AG04449 (cell line): ENCODE data around the gene RTN4R.

ENCODE experiments used
- CTCF ChIA-PET: fragments of 350-600 bp; formaldehyde crosslinking; extraction: SDS; loops from one replicate; lab custom pipeline; 2021; ENCODE audit warnings: antibody characterized with exemption; lab: Yijun Ruan, JAX
- POLR2A ChIA-PET: fragments of 400-600, 350-600 bp; formaldehyde crosslinking; extraction: SDS; loops from one replicate; lab custom pipeline; 2020; ENCODE audit warnings: antibody characterized with exemption, inconsistent platforms; lab: Yijun Ruan, JAX
- DNase-seq: peaks from one replicate; pipeline ENCODE4 v3.0.0-alpha.2; 2010; ENCODE audit warnings: low read depth, low spot score
- H3K4me3 ChIP-seq: 2 replicates; pipeline ENCODE4 v1.5.1; 2011; ENCODE audit warnings: low read depth, mild to moderate bottlenecking, control low read depth, low read length
- CTCF ChIP-seq: IDR thresholded peaks from one replicate; pipeline ENCODE4 v1.5.1; 2011; ENCODE audit warnings: mild to moderate bottlenecking, moderate library complexity, low read length, control low read depth, inconsistent platforms; ENCODE audit not compliant: insufficient read depth; ENCODE audit errors: missing control alignments

The RTN4R gene

GRCh38 chr22:20234760-20235388, 33.2 kb downstream of the RTN4R start:
- no peak overlapping the region for H3K4me3 ChIP-seq
- ChIA-PET CTCF (no interaction called here), POLR2A (no interaction called here)
- TF ChIP-seq CTCF: no peak
- no peak for DNase-seq

GRCh38 chr22:20234314-20234682, 33.8 kb downstream of the RTN4R start:
- no peak for TF ChIP-seq CTCF
- no peak for DNase-seq
- H3K4me3 ChIP-seq: no peak overlapping the region
- CTCF ChIA-PET: no interaction called here
- POLR2A ChIA-PET: no interaction called here

- no peak for DNase-seq
- TF ChIP-seq CTCF: no peak
- ChIA-PET POLR2A (no interaction called here), CTCF (no interaction called here)
- no peak overlapping the region for H3K4me3 ChIP-seq
These were observed 34.5 kb downstream of the RTN4R start for GRCh38 chr22:20233351-20234313.

- no peak for TF ChIP-seq CTCF
- H3K4me3 ChIP-seq: no peak overlapping the region
- no peak for DNase-seq
- ChIA-PET CTCF (no interaction called here), POLR2A (no interaction called here)
These were observed 35.3 kb downstream of the RTN4R start for GRCh38 chr22:20232781-20233180.

- no peak for TF ChIP-seq CTCF
- POLR2A ChIA-PET: no interaction called here
- CTCF ChIA-PET: interaction anchor here (0.7 kb wide), 1 partner anchor 8 kb away, joined by 3 read pairs; no protein-coding TSS in a partner anchor
- no peak overlapping the region for H3K4me3 ChIP-seq
- DNase-seq: no peak
These were observed 35.9 kb downstream of the RTN4R start for GRCh38 chr22:20232237-20232598.
